ENCODE data around the gene PPM1N. TPM values are rescaled to one million over a fixed set of nuclear protein-coding genes. Genes with fewer than 3 reads are reported as not detected.

The PPM1N gene
- total and polyA plus RNA-seq, 2 of the 4 experiments (the other 2 are of a cell fraction), result 0.90 to 1.6 TPM

- H3K36me3 ChIP-seq (ENCODE audit: control insufficient read depth, insufficient read depth, low read length), result peaks cover 57% of the 10 kb centered on the region
- TF ChIP-seq BHLHE40 (IDR thresholded peaks at IDR 0.05; ENCODE audit: low read depth, low read length) (0 out of 2 replicates have a peak, but pooled peaks have one; percentile 10), MXI1 (IDR thresholded peaks at IDR 0.05; ENCODE audit: borderline replicate concordance, low read depth, low read length) (peak; percentile 27; the same call in 1 of the 2 replicates), RAD21 (IDR thresholded peaks at IDR 0.05; ENCODE audit: low read length) (peak; percentile 93), CEBPB (IDR thresholded peaks at IDR 0.05; ENCODE audit: low read depth, low read length) (no peak), SMC3 (IDR thresholded peaks at IDR 0.05; ENCODE audit: low read depth, low read length) (peak; percentile 72), RFX5 (IDR thresholded peaks at IDR 0.05; ENCODE audit: low read depth, low read length) (no peak), CTCF (conservative IDR thresholded peaks at IDR 0.05; ENCODE audit: low read depth, low read length) (peak; percentile 93)
- H3K4ac ChIP-seq (ENCODE audit: low read depth, low read length), result no peak overlapping the region
- 0 out of 2 replicates have a peak, but pooled peaks cover 4% of the 10 kb centered on the region for H3K9me1 ChIP-seq (ENCODE audit: insufficient read depth, low read length)
- H3K4me2 ChIP-seq (ENCODE audit: low read depth, low read length), result no peak overlapping the region
- H3K9ac ChIP-seq (ENCODE audit: low read depth, low read length), result no peak overlapping the region
- peaks cover 19 to 64% of the 10 kb centered on the region in 2 experiments for H3K79me1 ChIP-seq (ENCODE audit: low read depth in 1 of 2, low read length in 2 of 2)
- ChIA-PET CTCF (no interaction called here), POLR2A (ENCODE audit: unreplicated experiment) (no interaction called here)
- peak; percentile 92 for ATAC-seq (ENCODE audit: low read depth)
- no peak overlapping the region for H3K4me3 ChIP-seq (ENCODE audit: insufficient read depth, low read depth, low read length)
- H3K27me3 ChIP-seq (ENCODE audit: control insufficient read depth, insufficient read depth, low read length), result no peaks in the 10 kb centered on the region
- H3K4me1 ChIP-seq (ENCODE audit: control insufficient read depth, insufficient read depth, low read length), result peaks cover 2% of the 10 kb centered on the region; the same call in 1 of the 2 replicates
- dilution Hi-C loops (cut with HindIII; ENCODE audit: low sequenced_read_pairs, unreplicated experiment), result no loop called here
- H2BK5ac ChIP-seq (ENCODE audit: low read depth, low read length, poor library complexity, severe bottlenecking), result no peak overlapping the region
- peaks cover 66% of the 10 kb centered on the region for H4K20me1 ChIP-seq (ENCODE audit: insufficient read depth, low read length)
- H2AK5ac ChIP-seq (ENCODE audit: low read depth, low read length), result no peak overlapping the region
- BruUV-seq (replicated peaks), result no TSS peak
- no peak overlapping the region for H4K5ac ChIP-seq (ENCODE audit: low read depth, low read length)
- H3K18ac ChIP-seq (ENCODE audit: low read depth, low read length), result no peak overlapping the region
- no CpG with 5 or more reads among the region's 9 CpGs for WGBS, 2 experiments (ENCODE audit: extremely low coverage in 2 of 2, insufficient read length in 1 of 2)
- DNase-seq, result peak; percentile 80
- H2BK15ac ChIP-seq (ENCODE audit: low read depth, low read length), result no peak overlapping the region
- peak overlapping the region; percentile 1 for H2AK9ac ChIP-seq (replicated peaks; ENCODE audit: low read depth, low read length, poor library complexity)
- no peak overlapping the region for H3K23ac ChIP-seq (ENCODE audit: low read depth, low read length)
- no peak overlapping the region for H2BK120ac ChIP-seq (ENCODE audit: low read depth, low read length)
- H2AFZ ChIP-seq (replicated peaks; ENCODE audit: low read length, poor library complexity), result peak overlapping the region; percentile 23
- no peak overlapping the region for H4K8ac ChIP-seq (ENCODE audit: low read depth in 2 of 2, low read length in 2 of 2)
- H4K91ac ChIP-seq (ENCODE audit: insufficient read depth, low read depth, low read length), result no peak overlapping the region
- H2BK20ac ChIP-seq (ENCODE audit: low read depth, low read length), result no peak overlapping the region
- H3K9me3 ChIP-seq (ENCODE audit: control insufficient read depth, insufficient read depth, low read length), result no peaks in the 10 kb centered on the region
- H3K14ac ChIP-seq (replicated peaks; ENCODE audit: low read depth, low read length), result no peak overlapping the region
- intact Hi-C loops (cut with micrococcal nuclease), result loop anchor here (1.0 to 5.0 kb wide), 3 partner anchors 34 to 120 kb away; no protein-coding TSS in a partner anchor
- no peak overlapping the region for H3K27ac ChIP-seq (ENCODE audit: insufficient read depth, low read length)
- in situ Hi-C loops (cut with MboI; ENCODE audit: low sequenced_read_pairs), result loop anchor here (10.0 kb wide), 1 partner anchor 121 kb away; no protein-coding TSS in a partner anchor
- H3K56ac ChIP-seq (ENCODE audit: extremely low read depth, insufficient read depth, low read length), result no peak overlapping the region
These were observed 25.5 kb downstream of the PPM1N start for GRCh38 chr19:45523642-45524256.
